HepG2 (cell line): Measurements from ENCODE around the gene OR2T10. TPM values are rescaled to one million over a fixed set of nuclear protein-coding genes. Genes with fewer than 3 reads are reported as not detected.

Experiments
- ATAC-seq: fragments of 200-7000 bp; cut with Tn5 transposase; 3 replicates; pipeline ENCODE4 v1.9.1; 2020; ENCODE audit warnings: mild to moderate bottlenecking, moderate library complexity
- BruUV-seq: library from RNA; stranded (reverse); fragments of 400-500 nt; replicated peaks from 2 replicates; lab custom pipeline; 2021; lab: Mats Ljungman, UMichigan
- CTCF ChIA-PET: fragments of 300-600 bp; formaldehyde crosslinking; extraction: SDS; loops from one replicate; lab custom pipeline; 2021; ENCODE audit warnings: low total read pairs, inconsistent platforms, low intra/inter-chr PET ratio; lab: Yijun Ruan, JAX
- POLR2A ChIA-PET: fragments of 350-600 bp; sonication (Branson Sonifier 250); formaldehyde crosslinking; loops from one replicate; lab custom pipeline; 2020; ENCODE audit warnings: antibody characterized with exemption, inconsistent platforms; lab: Yijun Ruan, JAX
- DNase-seq: peaks from one replicate; pipeline ENCODE4 v3.0.0-alpha.2; 2015; ENCODE audit warnings: low spot score
- FAIRE-seq: peaks from 3 replicates; lab custom pipeline; 2011; peaks lifted over from hg19 to GRCh38; lab: Jason Lieb, UNC
- H2AFZ ChIP-seq: one replicate; pipeline ENCODE4 v1.6.1; 2011; ENCODE audit warnings: low read length, inconsistent platforms
- H3K27ac ChIP-seq: fragments of 300-600 bp; 3 replicates; pipeline ENCODE4 v1.8.0; 2011; ENCODE audit warnings: mixed run types, mild to moderate bottlenecking, mixed read lengths, low read length, inconsistent platforms; ENCODE audit not compliant: insufficient read depth; ENCODE audit errors: extremely low read length
- H3K27me3 ChIP-seq, 2 experiments: fragments of 200-600 bp in 1 of 2; 2 replicates in 1 of 2; 3 replicates in 1 of 2; pipeline versions ENCODE4 v1.6.0 to v1.8.0; 2011; ENCODE audit warnings: low read length in 2 of 2, mild to moderate bottlenecking in 2 of 2, moderate library complexity in 2 of 2, inconsistent platforms in 1 of 2; ENCODE audit not compliant: insufficient read depth in 2 of 2, control insufficient read depth in 1 of 2
- H3K36me3 ChIP-seq, 2 experiments: fragments of 200-600 bp in 1 of 2; replicated peaks in 1 of 2; 2 replicates in 1 of 2; 3 replicates in 1 of 2; pipeline versions ENCODE4 v1.5.1 to v1.8.0; 2011; ENCODE audit warnings: low read length in 2 of 2, inconsistent platforms in 1 of 2; ENCODE audit not compliant: insufficient read depth in 2 of 2, control insufficient read depth in 1 of 2
- H3K4me1 ChIP-seq: 2 replicates; pipeline ENCODE4 v1.5.1; 2012; ENCODE audit warnings: low read length, inconsistent platforms; ENCODE audit not compliant: insufficient read depth
- H3K4me2 ChIP-seq: 2 replicates; pipeline ENCODE4 v1.6.0; 2011; ENCODE audit warnings: low read depth, low read length, inconsistent platforms
- H3K4me3 ChIP-seq, 3 experiments: fragments of 200-600 bp in 1 of 3; sonication (generic), shearing (Covaris generic) in 1 of 3; replicated peaks in 1 of 3; 2 replicates each; pipeline ENCODE4 v1.5.1; 2011 to 2016; ENCODE audit warnings: low read length in 3 of 3, inconsistent platforms in 2 of 3, low read depth in 2 of 3, mild to moderate bottlenecking in 2 of 3, control low read depth in 1 of 3, mixed read lengths in 1 of 3; ENCODE audit not compliant: insufficient read depth in 1 of 3
- H3K79me2 ChIP-seq: one replicate; pipeline ENCODE4 v1.6.1; 2011; ENCODE audit warnings: low read length, inconsistent platforms; ENCODE audit not compliant: insufficient read depth
- H3K9ac ChIP-seq: 2 replicates; pipeline ENCODE4 v1.6.0; 2011; ENCODE audit warnings: mild to moderate bottlenecking, low read depth, low read length, inconsistent platforms; ENCODE audit not compliant: insufficient read depth
- H3K9me3 ChIP-seq: 2 replicates; pipeline ENCODE4 v1.5.1; 2012; ENCODE audit warnings: mild to moderate bottlenecking, low read length
- H4K20me1 ChIP-seq: 2 replicates; pipeline ENCODE4 v1.6.0; 2011; ENCODE audit warnings: inconsistent platforms, mild to moderate bottlenecking, low read length, moderate library complexity; ENCODE audit not compliant: insufficient read depth
- CREB1 ChIP-seq, 2 experiments: fragments of 450-650 bp in 1 of 2; IDR thresholded peaks; 2 replicates each; pipeline ENCODE4 v1.6.1; 2016 to 2017; ENCODE audit warnings: control low read depth in 1 of 2, mild to moderate bottlenecking in 1 of 2, missing compliant biosample characterization in 1 of 2, missing genetic modification characterization in 1 of 2
- FOXK2 ChIP-seq: fragments of 450-650 bp; IDR thresholded peaks from 2 replicates; pipeline ENCODE4 v1.6.1; 2016
- GPBP1L1 ChIP-seq: sonication (generic); formaldehyde crosslinking; IDR thresholded peaks from 2 replicates; pipeline ENCODE4 v1.5.0; 2020; ENCODE audit warnings: mild to moderate bottlenecking, missing genetic modification reagents
- HES4 ChIP-seq: sonication (generic); formaldehyde crosslinking; IDR thresholded peaks from 2 replicates; pipeline ENCODE4 v1.9.0; 2021; ENCODE audit warnings: mild to moderate bottlenecking, missing genetic modification reagents, borderline replicate concordance
- HHEX ChIP-seq: IDR thresholded peaks from 2 replicates; pipeline ENCODE4 v1.6.1; 2016; ENCODE audit warnings: control low read depth
- MAZ ChIP-seq, 2 experiments: sonication (generic) in 1 of 2; formaldehyde crosslinking in 1 of 2; IDR thresholded peaks; 2 replicates each; pipeline versions ENCODE4 v1.5.0 to v1.6.1; 2012 to 2020; ENCODE audit warnings: low read depth in 2 of 2, mild to moderate bottlenecking in 2 of 2, borderline replicate concordance in 1 of 2, improper control_type of control experiment in 1 of 2, low read length in 1 of 2, missing genetic modification reagents in 1 of 2, moderate library complexity in 1 of 2
- RFX3 ChIP-seq: IDR thresholded peaks from 2 replicates; pipeline ENCODE4 v1.6.1; 2016; ENCODE audit warnings: missing biosample characterization, missing genetic modification reagents
- THYN1 ChIP-seq: sonication (generic); formaldehyde crosslinking; IDR thresholded peaks from 2 replicates; pipeline ENCODE4 v1.8.1; 2023; ENCODE audit warnings: low read depth, mild to moderate bottlenecking, moderate library complexity, missing genetic modification reagents, borderline replicate concordance
- ZGPAT ChIP-seq: IDR thresholded peaks from 2 replicates; pipeline ENCODE4 v1.6.1; 2016; ENCODE audit warnings: mild to moderate bottlenecking
- ZNF367 ChIP-seq: sonication (generic); formaldehyde crosslinking; IDR thresholded peaks from 2 replicates; pipeline ENCODE4 v1.4.0; 2020; ENCODE audit warnings: missing genetic modification reagents, borderline replicate concordance
- ZNF484 ChIP-seq: sonication (generic); formaldehyde crosslinking; IDR thresholded peaks from 2 replicates; pipeline ENCODE4 v1.5.1; 2020; ENCODE audit warnings: mild to moderate bottlenecking, low read depth, missing genetic modification reagents, borderline replicate concordance
- ZNF7 ChIP-seq: IDR thresholded peaks from 2 replicates; pipeline ENCODE4 v1.6.1; 2016; ENCODE audit warnings: missing biosample characterization, missing genetic modification reagents
- WGBS: methylation state at CpG from one replicate; pipeline ENCODE4 v1.1.6; 2017; ENCODE audit warnings: low lambda C conversion rate; 5-methylcytosine and 5-hydroxymethylcytosine counted together
- in situ Hi-C: cut with HindIII; loops from 2 replicates; pipeline ENCODE4 v1.10.0; 2017; ENCODE audit warnings: low pct_unique_long_range_greater_than_20kb; ENCODE audit not compliant: extremely low pct_ligation_motif_present
- intact Hi-C: fragments of 100-400 bp; cut with micrococcal nuclease; formaldehyde crosslinking; loops from one replicate; pipeline ENCODE4 v1.10.0; 2022; ENCODE audit not compliant: unreplicated experiment
- polyA plus RNA-seq, 8 experiments: library from polyadenylated mRNA; depleted of rRNA in 3 of 8; stranded (reverse) in 7 of 8; unstranded in 1 of 8; fragments of >200 nt; fragmentation: Illumina TruSeq in 4 of 8; extraction: Trizol in 4 of 8; gene quantifications; 2 replicates each; pipeline versions ENCODE4 v1.2.1 to v1.2.3, GENCODE V29; 2011 to 2016; ENCODE audit warnings: low read depth in 4 of 8, missing spikeins in 1 of 8, mixed read lengths in 1 of 8; ENCODE audit not compliant: insufficient read depth in 1 of 8
- total RNA-seq, 5 experiments: library from RNA; depleted of rRNA; stranded (reverse); fragments of >200 nt; fragmentation: Illumina TruSeq; extraction: Trizol; gene quantifications; 2 replicates each; pipeline ENCODE4 v1.2.3, GENCODE V29; 2016; ENCODE audit warnings: low read depth in 1 of 5
- TF ChIP-seq, protein P1 (sequence below): sonication (generic); formaldehyde crosslinking; IDR thresholded peaks from 2 replicates; pipeline ENCODE4 v1.4.0; 2020; ENCODE audit warnings: missing genetic modification reagents, mild to moderate bottlenecking, borderline replicate concordance

OR2T10 gene
- total and polyA plus RNA-seq, 2 of the 13 experiments (the other 11 are each of a cell fraction or from before 2014, with no cell fraction given), result not detected

- Histone ChIP-seq H3K4me1 (no peaks in the 10 kb centered on the region), H3K9ac (no peak overlapping the region), H4K20me1 (no peaks in the 10 kb centered on the region), H3K27me3 (no peaks in the 10 kb centered on the region; a peak in 1 of 5 replicates), H3K4me3 (no peak overlapping the region), H3K9me3 (no peaks in the 10 kb centered on the region), H3K79me2 (no peaks in the 10 kb centered on the region), H3K4me2 (no peak overlapping the region), H2AFZ (no peak overlapping the region), H3K27ac (no peak overlapping the region), H3K36me3 (no peaks in the 10 kb centered on the region)
- WGBS, result 11% methylated on average over 7 of the region's 9 CpGs
- ChIA-PET POLR2A (no interaction called here), CTCF (no interaction called here)
- TF ChIP-seq RFX3 (CRISPR knock-in tag) (no peak), ZNF7 (CRISPR knock-in tag) (0 out of 2 replicates have a peak, but pooled peaks have one; percentile 18)
- no TSS peak for BruUV-seq
- FAIRE-seq (no peak), DNase-seq (no peak), ATAC-seq (no peak)
- intact Hi-C loops (no loop called here), in situ Hi-C loops (loop anchor here (10.0 kb wide), 1 partner anchor 67 kb away; no protein-coding TSS in a partner anchor)
Observed at GRCh38 chr1:248627971-248628844, 30.7 kb upstream of the OR2T10 start.

GRCh38 chr1:248625971-248626370 is 28.5 kb upstream of the OR2T10 start:
- Histone ChIP-seq H3K4me2 (no peak overlapping the region), H2AFZ (no peak overlapping the region), H3K79me2 (no peaks in the 10 kb centered on the region), H3K9ac (no peak overlapping the region), H3K4me1 (no peaks in the 10 kb centered on the region), H3K9me3 (no peaks in the 10 kb centered on the region), H3K36me3 (no peaks in the 10 kb centered on the region), H3K27ac (no peak overlapping the region), H4K20me1 (no peaks in the 10 kb centered on the region), H3K4me3 (no peak overlapping the region), H3K27me3 (no peaks in the 10 kb centered on the region; a peak in 1 of 5 replicates)
- in situ Hi-C loops (loop anchor here (10.0 kb wide), 1 partner anchor 69 kb away; no protein-coding TSS in a partner anchor), intact Hi-C loops (no loop called here)
- ChIA-PET POLR2A (no interaction called here), CTCF (no interaction called here)
- 3% methylated on average over 5 of the region's 5 CpGs for WGBS
- no TSS peak for BruUV-seq
- ATAC-seq (no peak), DNase-seq (no peak), FAIRE-seq (no peak)
- TF ChIP-seq HHEX (CRISPR knock-in tag), result no peak
- no peak for TF ChIP-seq ZNF367
- TF ChIP-seq ZGPAT (CRISPR knock-in tag), result no peak
- TF ChIP-seq GPBP1L1, result no peak
- TF ChIP-seq, protein P1, sequence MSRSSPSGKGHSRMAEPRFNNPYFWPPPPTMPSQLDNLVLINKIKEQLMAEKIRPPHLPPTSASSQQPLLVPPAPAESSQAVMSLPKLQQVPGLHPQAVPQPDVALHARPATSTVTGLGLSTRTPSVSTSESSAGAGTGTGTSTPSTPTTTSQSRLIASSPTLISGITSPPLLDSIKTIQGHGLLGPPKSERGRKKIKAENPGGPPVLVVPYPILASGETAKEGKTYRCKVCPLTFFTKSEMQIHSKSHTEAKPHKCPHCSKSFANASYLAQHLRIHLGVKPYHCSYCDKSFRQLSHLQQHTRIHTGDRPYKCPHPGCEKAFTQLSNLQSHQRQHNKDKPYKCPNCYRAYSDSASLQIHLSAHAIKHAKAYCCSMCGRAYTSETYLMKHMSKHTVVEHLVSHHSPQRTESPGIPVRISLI (CRISPR knock-in tag), result no peak
- no peak for TF ChIP-seq FOXK2
- no peak for TF ChIP-seq MAZ (IDR thresholded peaks at IDR 0.05; ENCODE audit: borderline replicate concordance, low read depth, low read length)
- no peak for TF ChIP-seq MAZ (CRISPR knock-in tag; IDR thresholded peaks at IDR 0.05; ENCODE audit: low read depth)
- no peak for TF ChIP-seq CREB1 (IDR thresholded peaks at IDR 0.05)
- no peak for TF ChIP-seq CREB1 (CRISPR knock-in tag; IDR thresholded peaks at IDR 0.05)
- TF ChIP-seq HES4 (CRISPR knock-in tag), result no peak
- no peak for TF ChIP-seq THYN1
- no peak for TF ChIP-seq ZNF484 (CRISPR knock-in tag)
